Right hindlimb (tissue), 1 donor: Measurements from ENCODE around the gene PLEKHJ1.

Source experiments
- DNase-seq: peaks from one replicate; pipeline ENCODE4 v3.0.0-alpha.2; 2018

Gene PLEKHJ1

GRCh38 chr19:2269244-2270156 lies 33.4 kb upstream of the PLEKHJ1 start:
- DNase-seq: peak; percentile 99

DNA sequence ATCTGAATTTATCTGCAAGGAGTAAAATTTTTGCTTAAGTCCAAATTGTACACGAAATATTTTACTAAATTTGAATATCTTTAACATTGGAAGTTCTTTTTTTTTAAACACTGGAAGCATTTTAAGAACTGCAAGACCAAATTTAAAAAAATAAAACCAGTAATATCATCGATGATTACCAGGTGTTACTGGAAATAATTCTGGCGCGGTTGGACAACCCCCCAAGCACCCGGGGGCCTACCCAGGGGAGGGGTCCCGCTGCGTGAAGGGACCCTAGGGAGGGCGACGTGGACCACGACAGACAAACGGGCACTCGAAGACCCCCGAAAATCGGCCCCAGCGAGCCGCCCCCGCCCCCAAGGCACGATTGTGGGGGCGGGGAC lies 32.7 kb upstream of the PLEKHJ1 start:
- no peak for DNase-seq

- DNase-seq: no peak
Measured at GRCh38 chr19:2268480-2268830, 32.3 kb upstream of the PLEKHJ1 start.

DNA sequence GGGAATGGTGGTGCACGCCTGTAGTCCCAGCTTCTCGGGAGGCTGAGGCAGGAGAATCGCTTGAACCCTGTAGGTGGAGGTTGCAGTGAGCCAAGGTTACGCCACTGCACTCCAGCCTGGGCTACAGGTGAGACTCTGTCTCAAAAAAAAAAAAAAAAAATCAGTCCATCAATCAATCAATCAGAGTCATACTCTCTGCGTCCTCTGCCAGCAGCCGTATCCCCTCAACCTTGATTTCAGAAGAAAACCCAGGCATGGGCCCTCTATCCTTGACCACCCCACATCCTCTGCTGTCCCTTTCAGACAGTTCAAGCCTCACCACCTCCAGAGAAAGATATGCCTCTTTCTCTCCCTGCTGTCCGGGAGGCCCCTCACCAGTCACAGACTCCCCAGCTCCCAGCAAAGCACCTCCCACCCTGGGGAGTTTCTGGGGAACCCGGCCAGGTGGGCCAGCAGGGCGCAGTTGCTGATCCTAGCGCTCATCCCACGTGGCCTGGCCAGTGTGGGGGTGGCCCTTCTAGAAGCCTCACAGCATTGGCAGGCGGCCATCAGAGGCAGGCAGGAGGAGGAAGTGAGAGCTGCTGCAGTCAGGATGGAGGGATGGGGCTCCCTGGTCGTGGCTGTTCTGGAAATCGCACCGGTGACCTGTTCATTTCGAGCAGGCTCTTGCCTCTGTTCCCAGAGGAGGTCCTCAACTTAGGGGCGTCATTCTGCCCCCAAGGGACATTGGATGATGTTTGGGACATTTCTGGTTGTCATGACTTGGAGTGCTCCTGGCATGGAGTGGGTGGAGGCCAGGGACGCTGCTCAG lies 30.3 kb upstream of the PLEKHJ1 start:
- DNase-seq: peak; percentile 81

- no peak for DNase-seq
Measured at GRCh38 chr19:2261438-2262172, 25.5 kb upstream of the PLEKHJ1 start.

DNA sequence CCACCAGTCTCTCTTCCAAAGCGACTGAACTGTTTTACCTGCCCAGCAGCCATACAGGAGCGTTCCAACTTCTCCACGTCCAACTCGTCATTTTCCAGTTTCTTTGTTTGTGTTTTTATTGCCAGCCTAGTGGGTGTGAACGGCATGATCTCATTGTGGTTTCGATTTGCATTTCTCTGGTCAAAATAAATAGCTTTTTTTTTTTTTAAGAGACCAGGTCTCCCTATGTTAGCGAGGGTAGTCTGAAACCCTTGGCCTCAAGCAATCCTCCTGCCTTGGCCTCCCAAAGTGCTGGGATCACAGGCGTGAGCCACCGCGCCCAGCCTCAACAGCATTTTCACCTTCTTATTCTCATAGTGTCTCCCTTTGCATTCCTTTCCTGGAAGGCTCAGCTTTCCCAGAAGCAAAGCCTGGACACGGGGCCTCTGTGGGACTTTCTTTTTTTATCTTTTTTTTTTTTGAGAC lies 24.2 kb upstream of the PLEKHJ1 start:
- no peak for DNase-seq

DNA sequence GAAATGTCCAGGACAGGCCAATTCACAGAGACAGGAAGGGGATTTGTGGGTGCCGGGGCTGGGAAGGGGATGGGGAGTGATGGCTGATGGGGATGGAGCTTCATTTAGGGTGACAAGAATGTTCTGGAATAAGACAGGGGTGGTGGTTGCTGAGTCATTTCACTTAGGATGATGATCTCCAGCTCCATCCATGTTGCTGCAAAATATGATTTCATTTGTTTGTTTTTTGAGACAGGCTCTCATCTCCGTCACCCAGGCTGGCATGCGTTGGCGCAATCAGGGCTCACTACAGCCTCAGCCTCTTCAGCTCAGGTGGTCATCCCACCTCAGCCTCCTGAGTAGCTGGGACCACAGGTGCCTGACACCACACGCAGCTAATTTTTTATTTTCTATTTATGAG lies 23.2 kb upstream of the PLEKHJ1 start:
- DNase-seq: no peak

- DNase-seq: peak; percentile 90
Measured at GRCh38 chr19:2255982-2256685, 20.0 kb upstream of the PLEKHJ1 start, which contains the start of gene JSRP1. Gene JSRP1, minus strand, starts transcription at chr19:2256417. Its CDS starts 1,103 bp downstream, at chr19:2255314.

- DNase-seq: peak; percentile 23
Measured at GRCh38 chr19:2255112-2255845, 19.1 kb upstream of the PLEKHJ1 start.

DNA sequence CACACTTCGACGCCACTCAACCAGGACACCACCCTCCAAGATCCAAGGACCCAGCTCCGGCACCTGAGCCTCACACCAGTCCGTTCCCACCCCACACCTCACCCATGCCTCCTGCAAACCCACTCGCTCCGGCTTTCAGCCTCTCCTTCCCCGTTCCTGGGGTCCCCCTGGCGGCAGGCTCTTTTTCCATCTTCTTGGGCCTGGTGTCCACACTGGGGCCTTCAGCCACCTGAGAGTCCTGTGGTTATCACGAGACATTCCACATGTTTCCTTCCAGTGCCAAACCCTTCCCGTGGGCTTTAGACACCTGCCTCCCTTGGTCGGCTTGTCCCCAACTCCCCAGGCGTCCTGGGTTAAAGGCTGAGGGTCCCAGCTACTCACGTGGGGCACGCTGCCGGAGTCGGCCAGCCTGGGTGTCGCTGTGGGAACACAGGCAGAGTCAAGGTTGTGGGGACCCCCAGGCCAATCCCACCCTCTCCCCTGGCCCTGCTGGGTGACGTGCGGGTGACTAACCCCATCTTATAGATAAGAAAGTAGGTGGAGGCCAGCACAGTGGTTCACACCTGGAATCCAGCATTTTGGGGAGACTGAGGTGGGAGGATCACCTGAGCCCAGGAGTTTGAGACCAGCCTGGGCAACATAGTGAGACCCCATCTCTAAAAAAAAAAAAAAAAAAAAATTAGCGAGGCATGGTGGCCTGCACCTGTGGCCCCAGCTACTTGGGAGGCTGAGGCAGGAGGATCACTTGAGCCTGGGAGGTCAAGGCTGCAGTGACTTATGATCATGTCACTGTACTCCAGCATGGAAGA lies 18.1 kb upstream of the PLEKHJ1 start:
- DNase-seq: peak; percentile 69

DNA sequence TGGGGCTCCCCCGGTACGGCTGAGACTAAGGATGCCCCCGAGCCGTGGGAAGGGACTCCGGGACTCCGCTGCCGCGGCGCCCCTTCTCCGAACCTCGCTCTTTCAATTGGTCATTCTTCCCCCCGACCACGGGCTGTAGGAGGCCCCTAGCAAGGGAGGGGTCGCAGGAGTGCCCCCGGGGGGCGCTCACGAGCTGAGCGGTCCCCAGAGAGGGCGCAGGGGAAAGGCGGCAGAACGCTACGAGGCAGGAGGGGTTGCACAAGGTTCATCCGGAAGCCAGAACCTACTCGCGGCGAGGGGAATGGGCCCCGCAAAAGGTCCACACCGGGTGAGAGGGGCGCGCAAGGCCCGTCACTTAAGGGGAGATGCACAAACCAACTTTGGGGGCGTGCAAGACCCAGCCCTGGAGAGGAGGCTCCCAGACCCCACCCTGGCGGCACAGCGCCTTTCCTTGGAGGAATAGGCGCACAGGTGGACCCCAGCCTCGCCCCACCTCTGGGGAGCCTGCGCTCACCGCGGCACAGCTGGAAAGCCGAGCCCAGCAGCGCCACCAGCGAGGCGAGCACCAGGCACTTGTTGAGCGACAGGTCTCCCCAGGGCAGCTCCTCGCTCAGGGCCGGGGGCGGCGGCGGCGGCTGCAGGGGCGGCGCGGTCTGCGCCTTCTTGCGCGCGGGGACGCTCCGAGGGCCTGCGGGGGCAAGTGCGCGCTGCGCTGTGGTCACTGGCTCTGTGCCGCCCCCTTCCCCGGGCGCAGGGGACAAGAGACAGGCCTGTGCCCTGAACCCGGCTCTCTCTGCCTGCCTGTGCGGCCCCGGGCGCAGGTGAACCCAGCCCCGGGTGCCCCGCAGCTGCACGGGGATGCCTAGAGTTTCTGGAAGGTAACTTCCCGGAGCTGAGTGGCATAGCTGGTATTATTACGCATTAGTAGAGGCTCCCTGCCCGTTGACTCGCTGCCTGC lies 17.3 kb upstream of the PLEKHJ1 start:
- DNase-seq: peak; percentile 28

GRCh38 chr19:2252797-2253105 lies 16.6 kb upstream of the PLEKHJ1 start:
- peak; percentile 17 for DNase-seq

- peak; percentile 30 for DNase-seq
Measured at GRCh38 chr19:2252055-2252796, 16.1 kb upstream of the PLEKHJ1 start.

DNA sequence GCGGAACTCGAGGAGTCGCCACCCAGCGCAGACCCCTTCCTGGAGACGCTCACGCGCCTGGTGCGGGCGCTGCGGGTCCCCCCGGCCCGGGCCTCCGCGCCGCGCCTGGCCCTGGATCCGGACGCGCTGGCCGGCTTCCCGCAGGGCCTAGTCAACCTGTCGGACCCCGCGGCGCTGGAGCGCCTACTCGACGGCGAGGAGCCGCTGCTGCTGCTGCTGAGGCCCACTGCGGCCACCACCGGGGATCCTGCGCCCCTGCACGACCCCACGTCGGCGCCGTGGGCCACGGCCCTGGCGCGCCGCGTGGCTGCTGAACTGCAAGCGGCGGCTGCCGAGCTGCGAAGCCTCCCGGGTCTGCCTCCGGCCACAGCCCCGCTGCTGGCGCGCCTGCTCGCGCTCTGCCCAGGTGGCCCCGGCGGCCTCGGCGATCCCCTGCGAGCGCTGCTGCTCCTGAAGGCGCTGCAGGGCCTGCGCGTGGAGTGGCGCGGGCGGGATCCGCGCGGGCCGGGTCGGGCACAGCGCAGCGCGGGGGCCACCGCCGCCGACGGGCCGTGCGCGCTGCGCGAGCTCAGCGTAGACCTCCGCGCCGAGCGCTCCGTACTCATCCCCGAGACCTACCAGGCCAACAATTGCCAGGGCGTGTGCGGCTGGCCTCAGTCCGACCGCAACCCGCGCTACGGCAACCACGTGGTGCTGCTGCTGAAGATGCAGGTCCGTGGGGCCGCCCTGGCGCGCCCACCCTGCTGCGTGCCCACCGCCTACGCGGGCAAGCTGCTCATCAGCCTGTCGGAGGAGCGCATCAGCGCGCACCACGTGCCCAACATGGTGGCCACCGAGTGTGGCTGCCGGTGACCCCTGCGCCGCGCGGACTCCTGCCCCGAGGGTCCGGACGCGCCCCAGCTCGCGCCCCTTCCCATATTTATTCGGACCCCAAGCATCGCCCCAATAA lies 15.3 kb upstream of the PLEKHJ1 start:
- DNase-seq: peak; percentile 43

- no peak for DNase-seq
Measured at GRCh38 chr19:2250766-2251105, 14.6 kb upstream of the PLEKHJ1 start.

GRCh38 chr19:2249880-2250765 lies 14.0 kb upstream of the PLEKHJ1 start:
- DNase-seq: peak; percentile 40
